Smooth muscle cell (in vitro differentiated cells): ENCODE data around the gene GLI2. TPM values are rescaled to one million over a fixed set of nuclear protein-coding genes. Genes with fewer than 3 reads are reported as not detected.

ENCODE experiments used
- DNase-seq: peaks from one replicate; lab custom pipeline; 2025; ENCODE audit not compliant: unreplicated experiment; lab: John Stamatoyannopoulos, UW
- H2AFZ ChIP-seq: fragments of 200-600 bp; sonication (generic); 2 replicates; pipeline ENCODE4 v1.6.0; 2016; ENCODE audit warnings: antibody characterized with exemption, low read depth, mild to moderate bottlenecking
- H3F3A ChIP-seq: fragments of 200-600 bp; sonication (generic); 2 replicates; pipeline ENCODE4 v1.6.0; 2017; ENCODE audit warnings: antibody characterized with exemption, low read depth
- H3K27ac ChIP-seq: fragments of 200-600 bp; sonication (generic); 2 replicates; pipeline ENCODE4 v1.5.1; 2016; ENCODE audit warnings: low read depth, mild to moderate bottlenecking
- H3K27me3 ChIP-seq: fragments of 200-600 bp; sonication (generic); 2 replicates; pipeline ENCODE4 v1.6.1; 2016; ENCODE audit warnings: low read depth, mild to moderate bottlenecking
- H3K36me3 ChIP-seq: fragments of 200-600 bp; sonication (generic); 2 replicates; pipeline ENCODE4 v1.5.1; 2016; ENCODE audit warnings: low read depth
- H3K4me1 ChIP-seq: fragments of 200-600 bp; sonication (generic); 2 replicates; pipeline ENCODE4 v1.5.1; 2016; ENCODE audit warnings: low read depth
- H3K4me2 ChIP-seq: fragments of 200-600 bp; sonication (generic); 2 replicates; pipeline ENCODE4 v1.6.0; 2016; ENCODE audit warnings: mild to moderate bottlenecking
- H3K4me3 ChIP-seq: fragments of 200-600 bp; sonication (generic); 2 replicates; pipeline ENCODE4 v1.5.1; 2016; ENCODE audit warnings: mild to moderate bottlenecking
- H3K79me2 ChIP-seq: fragments of 200-600 bp; sonication (generic); 2 replicates; pipeline ENCODE4 v1.6.0; 2016; ENCODE audit warnings: low read depth, mild to moderate bottlenecking
- H3K9ac ChIP-seq: fragments of 200-600 bp; sonication (generic); 2 replicates; pipeline ENCODE4 v1.6.0; 2016; ENCODE audit warnings: low read depth
- H3K9me3 ChIP-seq: fragments of 200-600 bp; sonication (generic); replicated peaks from 2 replicates; pipeline ENCODE4 v1.5.1; 2016; ENCODE audit warnings: low read depth
- H4K20me1 ChIP-seq: fragments of 200-600 bp; sonication (generic); 2 replicates; pipeline ENCODE4 v1.6.0; 2016; ENCODE audit warnings: low read depth
- WGBS: methylation state at CpG from one replicate; pipeline ENCODE4 v1.1.7; 2016; ENCODE audit warnings: low lambda C conversion rate; 5-methylcytosine and 5-hydroxymethylcytosine counted together
- polyA plus RNA-seq: library from polyadenylated mRNA; unstranded; fragments of >200 nt; fragmentation: Nextera tagmentation; extraction: Ambion mirVana; gene quantifications from 2 replicates; pipeline ENCODE4 v1.2.1, GENCODE V29; 2016
- total RNA-seq: library from RNA; depleted of rRNA; stranded (reverse); fragments of >200 nt; gene quantifications from 2 replicates; pipeline ENCODE4 v1.2.3, GENCODE V29; 2014
- TF ChIP-seq, protein P1 (sequence below): fragments of 200-600 bp; sonication (generic); IDR thresholded peaks from 2 replicates; pipeline ENCODE4 v1.5.1; 2017; ENCODE audit warnings: borderline replicate concordance, mild to moderate bottlenecking, antibody characterized with exemption; ENCODE audit not compliant: insufficient read depth, poor library complexity, severe bottlenecking

Gene GLI2
- total and polyA plus RNA-seq, 2 experiments from 2014 or later = 9.4 to 10.6 TPM

GRCh38 chr2:120708944-120709607, 26.6 kb upstream of the GLI2 start:
- H4K20me1 ChIP-seq = no peaks in the 10 kb centered on the region
- DNase-seq = no peak
- TF ChIP-seq, protein P1, sequence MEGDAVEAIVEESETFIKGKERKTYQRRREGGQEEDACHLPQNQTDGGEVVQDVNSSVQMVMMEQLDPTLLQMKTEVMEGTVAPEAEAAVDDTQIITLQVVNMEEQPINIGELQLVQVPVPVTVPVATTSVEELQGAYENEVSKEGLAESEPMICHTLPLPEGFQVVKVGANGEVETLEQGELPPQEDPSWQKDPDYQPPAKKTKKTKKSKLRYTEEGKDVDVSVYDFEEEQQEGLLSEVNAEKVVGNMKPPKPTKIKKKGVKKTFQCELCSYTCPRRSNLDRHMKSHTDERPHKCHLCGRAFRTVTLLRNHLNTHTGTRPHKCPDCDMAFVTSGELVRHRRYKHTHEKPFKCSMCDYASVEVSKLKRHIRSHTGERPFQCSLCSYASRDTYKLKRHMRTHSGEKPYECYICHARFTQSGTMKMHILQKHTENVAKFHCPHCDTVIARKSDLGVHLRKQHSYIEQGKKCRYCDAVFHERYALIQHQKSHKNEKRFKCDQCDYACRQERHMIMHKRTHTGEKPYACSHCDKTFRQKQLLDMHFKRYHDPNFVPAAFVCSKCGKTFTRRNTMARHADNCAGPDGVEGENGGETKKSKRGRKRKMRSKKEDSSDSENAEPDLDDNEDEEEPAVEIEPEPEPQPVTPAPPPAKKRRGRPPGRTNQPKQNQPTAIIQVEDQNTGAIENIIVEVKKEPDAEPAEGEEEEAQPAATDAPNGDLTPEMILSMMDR = no peak
- H3K4me1 ChIP-seq = no peaks in the 10 kb centered on the region
- H3K27me3 ChIP-seq = peaks cover 3% of the 10 kb centered on the region
- H3K79me2 ChIP-seq = no peaks in the 10 kb centered on the region
- no peak overlapping the region for H3K27ac ChIP-seq
- no peak overlapping the region for H3K4me3 ChIP-seq
- no peaks in the 10 kb centered on the region for H3K36me3 ChIP-seq
- no peak overlapping the region for H3K4me2 ChIP-seq
- H3F3A ChIP-seq = no peaks in the 10 kb centered on the region
- no peak overlapping the region for H2AFZ ChIP-seq
- no peaks in the 10 kb centered on the region for H3K9me3 ChIP-seq
- WGBS = 79% methylated on average over 14 of the region's 14 CpGs
- no peak overlapping the region for H3K9ac ChIP-seq

- Histone ChIP-seq H3K4me1 (no peaks in the 10 kb centered on the region), H3F3A (no peaks in the 10 kb centered on the region), H3K27me3 (peaks cover 3% of the 10 kb centered on the region), H3K36me3 (no peaks in the 10 kb centered on the region), H3K27ac (no peak overlapping the region), H4K20me1 (no peaks in the 10 kb centered on the region), H3K79me2 (no peaks in the 10 kb centered on the region), H3K4me2 (no peak overlapping the region), H2AFZ (no peak overlapping the region), H3K9me3 (no peaks in the 10 kb centered on the region), H3K4me3 (no peak overlapping the region), H3K9ac (no peak overlapping the region)
- 42% methylated on average over 5 of the region's 5 CpGs for WGBS
- DNase-seq = no peak
- TF ChIP-seq, protein P1 = no peak
Measured at GRCh38 chr2:120709608-120710041, 26.0 kb upstream of the GLI2 start.

DNA sequence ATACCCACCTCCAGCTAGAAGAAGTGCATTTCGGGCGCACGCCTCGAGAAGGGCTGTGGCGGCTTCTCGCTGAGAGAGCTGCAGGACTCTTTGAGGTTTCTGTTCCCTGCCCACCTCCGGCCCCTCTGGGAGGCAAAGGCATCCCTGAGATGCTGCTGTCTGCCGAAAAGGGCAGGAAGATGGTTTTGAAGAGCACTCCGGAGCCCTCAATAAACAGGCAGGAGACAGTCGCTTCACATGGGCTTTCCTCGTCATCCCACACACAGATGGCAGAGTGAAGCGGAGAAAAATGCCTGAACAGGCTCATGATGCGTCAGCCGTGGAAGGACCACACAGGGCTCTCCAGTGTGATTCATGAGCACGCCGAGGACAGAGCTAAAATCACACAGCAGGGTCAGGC, 25.4 kb upstream of the GLI2 start:
- H3K9me3 ChIP-seq = no peaks in the 10 kb centered on the region
- H3K27ac ChIP-seq = no peak overlapping the region
- WGBS = 37% methylated on average over 16 of the region's 16 CpGs
- H4K20me1 ChIP-seq = no peaks in the 10 kb centered on the region
- no peak for DNase-seq
- no peak overlapping the region for H3K9ac ChIP-seq
- H2AFZ ChIP-seq = no peak overlapping the region
- no peaks in the 10 kb centered on the region for H3F3A ChIP-seq
- no peaks in the 10 kb centered on the region for H3K36me3 ChIP-seq
- H3K4me2 ChIP-seq = no peak overlapping the region
- TF ChIP-seq, protein P1 = no peak
- H3K4me3 ChIP-seq = no peak overlapping the region
- no peaks in the 10 kb centered on the region for H3K79me2 ChIP-seq
- peaks cover 3% of the 10 kb centered on the region for H3K27me3 ChIP-seq
- H3K4me1 ChIP-seq = no peaks in the 10 kb centered on the region

DNA sequence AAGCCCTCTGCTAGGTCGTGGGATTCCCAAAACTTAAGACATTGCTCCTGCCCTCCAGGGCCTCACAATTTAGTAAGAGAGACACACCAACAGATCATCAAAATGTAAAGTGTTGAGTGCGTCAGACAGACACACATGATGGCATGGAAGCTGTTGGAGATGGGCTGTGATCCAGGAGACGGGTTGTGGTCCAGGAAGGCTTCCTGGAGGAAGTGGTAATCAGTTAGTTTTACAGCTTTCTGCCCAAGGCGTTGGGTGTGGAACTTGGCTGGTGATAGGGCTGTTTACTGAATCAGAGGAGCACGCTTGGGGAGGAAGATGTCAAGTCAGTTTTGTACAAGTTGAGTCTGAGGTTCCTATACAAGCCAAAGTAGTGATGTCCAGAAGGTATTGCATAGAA, 24.0 kb upstream of the GLI2 start:
- Histone ChIP-seq H2AFZ (no peak overlapping the region), H3K79me2 (no peaks in the 10 kb centered on the region), H3K27ac (no peak overlapping the region), H3F3A (no peaks in the 10 kb centered on the region), H3K9ac (no peak overlapping the region), H3K36me3 (no peaks in the 10 kb centered on the region), H3K4me1 (no peaks in the 10 kb centered on the region), H3K27me3 (peaks cover 3% of the 10 kb centered on the region), H3K4me3 (no peak overlapping the region), H3K9me3 (no peaks in the 10 kb centered on the region), H3K4me2 (no peak overlapping the region), H4K20me1 (no peaks in the 10 kb centered on the region)
- WGBS = 82% methylated on average over 5 of the region's 5 CpGs
- TF ChIP-seq, protein P1 = no peak
- no peak for DNase-seq
